NT2/D1 (cell line): ENCODE measurements around the gene PHETA1.

Experiments
- SUZ12 ChIP-seq: IDR thresholded peaks from 2 replicates; pipeline ENCODE4 v1.6.1; 2011; ENCODE audit not compliant: insufficient read length, insufficient read depth; ENCODE audit errors: extremely low read depth
- YY1 ChIP-seq: IDR thresholded peaks from 2 replicates; pipeline ENCODE4 v1.6.1; 2011; ENCODE audit not compliant: insufficient read length, insufficient read depth
- ZNF274 ChIP-seq: IDR thresholded peaks from 2 replicates; pipeline ENCODE4 v1.6.1; 2011; ENCODE audit warnings: mild to moderate bottlenecking, low read depth, low read length

DNA sequence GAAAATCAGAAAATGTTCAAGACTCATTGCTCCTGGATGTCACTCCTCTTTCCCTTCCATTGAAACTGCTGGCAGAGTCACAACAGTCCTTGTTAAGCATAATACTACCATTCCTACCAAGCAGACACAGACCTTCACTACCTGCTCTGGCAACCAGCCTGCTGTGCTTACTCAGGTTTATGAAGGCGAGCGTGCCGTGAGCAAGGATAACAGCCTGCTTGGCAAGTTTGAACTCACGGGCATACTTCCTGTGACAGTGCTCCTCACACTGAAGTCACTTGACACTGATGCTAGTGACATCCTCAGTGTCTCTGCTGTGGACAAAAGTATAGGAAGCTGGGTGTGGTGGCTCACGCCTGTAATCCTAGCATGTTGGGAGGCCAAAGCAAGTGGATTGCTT lies 15.7 kb upstream of the PHETA1 start:
- TF ChIP-seq SUZ12: no peak
- TF ChIP-seq YY1: no peak
- TF ChIP-seq ZNF274: no peak
